Liver (tissue), 9 donors: ENCODE results near the gene DTWD2. TPM values are rescaled to one million over a fixed set of nuclear protein-coding genes. Genes with fewer than 3 reads are reported as not detected.

ENCODE experiments used
- DNase-seq: peaks from one replicate; pipeline ENCODE4 v3.0.0-alpha.2; 2017; ENCODE audit warnings: low spot score
- H3K27ac ChIP-seq, 2 donors: one replicate each; pipeline ENCODE4 v1.7.0; 2013; ENCODE audit warnings: inconsistent platforms in 2 of 2, low read length in 2 of 2, control low read depth in 1 of 2, low read depth in 1 of 2, mild to moderate bottlenecking in 1 of 2
- H3K27me3 ChIP-seq, 4 donors: one replicate each; pipeline versions ENCODE4 v1.6.1 to v1.7.0; 2013; ENCODE audit warnings: low read length in 3 of 4, inconsistent platforms in 1 of 4, mild to moderate bottlenecking in 1 of 4, moderate library complexity in 1 of 4; ENCODE audit not compliant: control insufficient read depth in 4 of 4, insufficient read depth in 4 of 4
- H3K36me3 ChIP-seq, 4 donors: one replicate each; pipeline versions ENCODE4 v1.6.1 to v1.7.0; 2013; ENCODE audit warnings: low read length in 3 of 4, mild to moderate bottlenecking in 3 of 4, low read depth in 1 of 4, moderate library complexity in 1 of 4; ENCODE audit not compliant: control insufficient read depth in 4 of 4, insufficient read depth in 3 of 4
- H3K4me1 ChIP-seq, 4 donors: one replicate each; pipeline versions ENCODE4 v1.6.1 to v1.7.0; 2013; ENCODE audit warnings: low read length in 3 of 4, mild to moderate bottlenecking in 3 of 4, moderate library complexity in 1 of 4; ENCODE audit not compliant: control insufficient read depth in 4 of 4, insufficient read depth in 4 of 4
- H3K4me3 ChIP-seq, 3 donors: one replicate each; pipeline versions ENCODE4 v1.6.1 to v1.7.0; 2013; ENCODE audit warnings: low read length in 3 of 3, control low read depth in 1 of 3, low read depth in 1 of 3, mild to moderate bottlenecking in 1 of 3
- H3K9ac ChIP-seq, 2 donors: one replicate each; pipeline ENCODE4 v1.7.0; 2013; ENCODE audit warnings: low read length in 2 of 2, mild to moderate bottlenecking in 2 of 2, moderate library complexity in 2 of 2, control low read depth in 1 of 2, low read depth in 1 of 2
- H3K9me3 ChIP-seq, 4 donors: one replicate each; pipeline versions ENCODE4 v1.6.1 to v1.7.0; 2013; ENCODE audit warnings: low read length in 3 of 4; ENCODE audit not compliant: control insufficient read depth in 4 of 4
- ATF3 ChIP-seq: IDR thresholded peaks from 2 replicates; pipeline ENCODE4 v1.6.1; 2016; ENCODE audit warnings: antibody characterized with exemption
- FOXA1 ChIP-seq: IDR thresholded peaks from 2 replicates; pipeline ENCODE4 v1.6.1; 2016; ENCODE audit warnings: antibody characterized with exemption
- FOXA2 ChIP-seq: IDR thresholded peaks from 2 replicates; pipeline ENCODE4 v1.6.1; 2016; ENCODE audit warnings: antibody characterized with exemption
- GABPA ChIP-seq, 2 donors: IDR thresholded peaks in 1 of 2; conservative IDR thresholded peaks in 1 of 2; 2 replicates each; pipeline ENCODE4 v1.6.1; 2016; ENCODE audit warnings: antibody characterized with exemption in 2 of 2, mild to moderate bottlenecking in 1 of 2, moderate library complexity in 1 of 2
- HNF4A ChIP-seq, 2 donors: conservative IDR thresholded peaks; 2 replicates each; pipeline ENCODE4 v1.6.1; 2016; ENCODE audit warnings: antibody characterized with exemption in 2 of 2, mild to moderate bottlenecking in 2 of 2
- HNF4G ChIP-seq: IDR thresholded peaks from 2 replicates; pipeline ENCODE4 v1.6.1; 2016; ENCODE audit warnings: antibody characterized with exemption
- JUND ChIP-seq, 2 donors: IDR thresholded peaks; 2 replicates each; pipeline ENCODE4 v1.6.1; 2016; ENCODE audit warnings: antibody characterized with exemption in 2 of 2
- RAD21 ChIP-seq, 2 donors: IDR thresholded peaks; 2 replicates each; pipeline ENCODE4 v1.6.1; 2016; ENCODE audit warnings: antibody characterized with exemption in 2 of 2, mild to moderate bottlenecking in 2 of 2
- REST ChIP-seq: IDR thresholded peaks from 2 replicates; pipeline ENCODE4 v1.6.1; 2016; ENCODE audit warnings: antibody characterized with exemption, mild to moderate bottlenecking
- RXRA ChIP-seq, 2 donors: IDR thresholded peaks; 2 replicates each; pipeline ENCODE4 v1.6.1; 2017 to 2018; ENCODE audit warnings: antibody characterized with exemption in 2 of 2, mild to moderate bottlenecking in 1 of 2
- SP1 ChIP-seq: IDR thresholded peaks from 2 replicates; pipeline ENCODE4 v1.6.1; 2018; ENCODE audit warnings: antibody characterized with exemption, mild to moderate bottlenecking
- TAF1 ChIP-seq: conservative IDR thresholded peaks from 2 replicates; pipeline ENCODE4 v1.6.1; 2016; ENCODE audit warnings: antibody characterized with exemption, mild to moderate bottlenecking
- YY1 ChIP-seq: IDR thresholded peaks from 2 replicates; pipeline ENCODE4 v1.6.1; 2016; ENCODE audit warnings: antibody characterized with exemption, mild to moderate bottlenecking
- ZBTB33 ChIP-seq: IDR thresholded peaks from 2 replicates; pipeline ENCODE4 v1.6.1; 2016; ENCODE audit warnings: antibody characterized with exemption
- WGBS: extraction: QIAGEN DNeasy Blood & Tissue Kit; methylation state at CpG from one replicate; pipeline ENCODE4 v1.1.7; 2013; 5-methylcytosine and 5-hydroxymethylcytosine counted together
- polyA plus RNA-seq, 2 donors: library from polyadenylated mRNA; stranded (reverse) in 1 of 2; unstranded in 1 of 2; fragments of 200-250 nt in 1 of 2; fragments of >200 nt in 1 of 2; fragmentation: Nextera tagmentation in 1 of 2; extraction: Ambion mirVana in 1 of 2; gene quantifications; one replicate each; pipeline versions ENCODE4 v1.2.1 to v1.2.3, GENCODE V29; 2013 to 2015
- total RNA-seq, 2 donors: library from RNA; depleted of rRNA; stranded (reverse); fragments of >200 nt; gene quantifications; one replicate each; pipeline ENCODE4 v1.2.3, GENCODE V29; 2014
- TF ChIP-seq, protein P1 (sequence below): IDR thresholded peaks from 2 replicates; pipeline ENCODE4 v1.6.1; 2016; ENCODE audit warnings: antibody characterized with exemption
- TF ChIP-seq, protein P2 (sequence below): fragments of 150-350 bp; IDR thresholded peaks from 2 replicates; pipeline ENCODE4 v1.5.1; 2017; ENCODE audit warnings: improper control_type of control experiment, low read depth, low read length; ENCODE audit not compliant: missing input control
- donor health status: healthy.
- donor health status: healthy.
- donor health status: healthy.
- donor health status: healthy.
- donor health status: healthy.

DTWD2 gene
- total and polyA plus RNA-seq, 4 donors: 2.3 to 10.7 (median 4.3) TPM

DNA sequence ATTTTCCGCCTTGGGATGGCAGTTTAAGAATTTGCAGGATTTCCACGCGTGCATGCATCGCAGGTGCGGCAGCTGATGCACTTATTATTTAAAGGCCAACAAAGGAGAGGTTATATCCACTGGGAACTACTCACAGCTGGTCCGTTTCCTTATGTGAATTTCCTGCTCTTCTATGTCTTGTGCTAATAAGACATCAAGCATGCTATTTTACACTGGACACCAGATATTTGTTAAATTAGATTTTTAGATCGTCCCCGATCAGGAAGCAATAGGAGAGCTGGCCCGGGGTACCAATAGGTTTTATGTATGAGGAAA is 476 bp upstream of the DTWD2 start:
- Histone ChIP-seq H3K27me3 (no peaks in the 10 kb centered on the region), H3K36me3 (no peaks in the 10 kb centered on the region), H3K4me3 (peak overlapping the region; percentile 56 to 79 (median 69)), H3K4me1 (peaks cover 0 to 17% (median 4%) of the 10 kb centered on the region in 4 donors), H3K9ac (peak overlapping the region in 1 of 2 donors; percentile 10), H3K9me3 (no peaks in the 10 kb centered on the region), H3K27ac (peak overlapping the region; percentile 96 to 97)
- TF ChIP-seq ATF3 (no peak), REST (no peak), HNF4G (no peak), ZBTB33 (no peak), FOXA2 (no peak), SP1 (no peak), HNF4A (conservative IDR thresholded peaks at IDR 0.05) (no peak), TAF1 (no peak), YY1 (no peak)
- TF ChIP-seq, protein P1, sequence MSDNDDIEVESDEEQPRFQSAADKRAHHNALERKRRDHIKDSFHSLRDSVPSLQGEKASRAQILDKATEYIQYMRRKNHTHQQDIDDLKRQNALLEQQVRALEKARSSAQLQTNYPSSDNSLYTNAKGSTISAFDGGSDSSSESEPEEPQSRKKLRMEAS: no peak
- 48% methylated on average over 9 of the region's 9 CpGs for WGBS
- DNase-seq: no peak

- no peak overlapping the region for H3K27ac ChIP-seq
- no peak for DNase-seq
- H3K36me3 ChIP-seq: no peaks in the 10 kb centered on the region
- H3K9me3 ChIP-seq: no peaks in the 10 kb centered on the region
- H3K4me1 ChIP-seq: peaks cover 0 to 17% (median 4%) of the 10 kb centered on the region in 4 donors
- H3K27me3 ChIP-seq: no peaks in the 10 kb centered on the region
- H3K4me3 ChIP-seq: no peak overlapping the region
- TF ChIP-seq FOXA1: no peak
- no peak for TF ChIP-seq GABPA (IDR thresholded peaks at IDR 0.05 in 1 of 2, conservative IDR thresholded peaks at IDR 0.05 in 1 of 2)
- TF ChIP-seq, protein P1: no peak
- no peak for TF ChIP-seq TAF1
- TF ChIP-seq HNF4A (conservative IDR thresholded peaks at IDR 0.05): no peak
- TF ChIP-seq, protein P2, sequence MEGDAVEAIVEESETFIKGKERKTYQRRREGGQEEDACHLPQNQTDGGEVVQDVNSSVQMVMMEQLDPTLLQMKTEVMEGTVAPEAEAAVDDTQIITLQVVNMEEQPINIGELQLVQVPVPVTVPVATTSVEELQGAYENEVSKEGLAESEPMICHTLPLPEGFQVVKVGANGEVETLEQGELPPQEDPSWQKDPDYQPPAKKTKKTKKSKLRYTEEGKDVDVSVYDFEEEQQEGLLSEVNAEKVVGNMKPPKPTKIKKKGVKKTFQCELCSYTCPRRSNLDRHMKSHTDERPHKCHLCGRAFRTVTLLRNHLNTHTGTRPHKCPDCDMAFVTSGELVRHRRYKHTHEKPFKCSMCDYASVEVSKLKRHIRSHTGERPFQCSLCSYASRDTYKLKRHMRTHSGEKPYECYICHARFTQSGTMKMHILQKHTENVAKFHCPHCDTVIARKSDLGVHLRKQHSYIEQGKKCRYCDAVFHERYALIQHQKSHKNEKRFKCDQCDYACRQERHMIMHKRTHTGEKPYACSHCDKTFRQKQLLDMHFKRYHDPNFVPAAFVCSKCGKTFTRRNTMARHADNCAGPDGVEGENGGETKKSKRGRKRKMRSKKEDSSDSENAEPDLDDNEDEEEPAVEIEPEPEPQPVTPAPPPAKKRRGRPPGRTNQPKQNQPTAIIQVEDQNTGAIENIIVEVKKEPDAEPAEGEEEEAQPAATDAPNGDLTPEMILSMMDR: no peak
- TF ChIP-seq RXRA (IDR thresholded peaks at IDR 0.05): no peak
- no peak for TF ChIP-seq JUND (IDR thresholded peaks at IDR 0.05)
- TF ChIP-seq RAD21 (IDR thresholded peaks at IDR 0.05): no peak
- TF ChIP-seq ATF3: no peak
- no peak overlapping the region for H3K9ac ChIP-seq
Observed at GRCh38 chr5:118984602-118985001, 3.7 kb downstream of the DTWD2 start.
